ENCODE measurements around the gene RLF.

- TF ChIP-seq CTCF (IDR thresholded peaks at IDR 0.05; ENCODE audit: low read length) (peak; percentile 25), EZH2phosphoT487 (IDR thresholded peaks at IDR 0.05; ENCODE audit: low read length) (no peak)
Measured at GRCh38 chr1:40197656-40198055, 36.5 kb downstream of the RLF start.

Measured in MM.1S (cell line).